Measurements from ENCODE around the gene DUSP15. TPM values are rescaled to one million over a fixed set of nuclear protein-coding genes. Genes with fewer than 3 reads are reported as not detected.
A peak's percentile ranks its signal among the peaks of the same experiment; 100 is the strongest.

DUSP15 gene
- total and polyA plus RNA-seq, 9 of the 15 experiments (the other 6 are each of a cell fraction or from before 2014, with no cell fraction given), result 0.34 TPM; not detected in 8

DNA sequence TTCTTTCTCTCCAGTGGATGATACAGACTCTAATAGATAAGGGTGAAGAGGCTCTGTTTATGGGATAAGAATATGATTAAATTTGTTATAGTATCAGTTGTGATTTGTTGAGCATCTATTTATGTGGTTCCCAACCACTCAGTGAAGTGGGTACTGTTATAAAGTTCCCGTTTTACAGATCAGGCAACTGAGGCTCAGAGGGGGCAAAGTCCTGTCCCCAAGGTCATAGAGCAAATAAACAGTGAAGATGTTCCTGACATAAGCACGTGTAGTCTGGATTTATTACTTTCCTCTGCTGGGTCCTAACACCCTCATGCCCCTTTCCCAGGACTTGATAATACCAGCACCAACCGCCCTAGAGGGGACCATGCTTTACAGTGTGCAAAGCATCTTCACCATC, 4.1 kb downstream of the DUSP15 start:
- in situ Hi-C loops (cut with MboI), result no loop called here
- ATAC-seq (no peak), DNase-seq (ENCODE audit: extremely low read depth in 1 of 4, low spot score in 3 of 4) (no peak), FAIRE-seq (no peak)
- peaks cover 18% of the 10 kb centered on the region for H4K20me1 ChIP-seq (replicated peaks; ENCODE audit: control insufficient read depth, insufficient read depth, low read length)
- H3K27me3 ChIP-seq (ENCODE audit: control insufficient read depth in 2 of 2, insufficient read depth in 2 of 2, low read length in 2 of 2), result peaks cover 35 to 67% of the 10 kb centered on the region in 2 experiments
- ChIA-PET POLR2A (no interaction called here), CTCF (ENCODE audit: low intra/inter-chr PET ratio) (no interaction called here)
- H3K4me3 ChIP-seq, result no peak overlapping the region
- no peak overlapping the region for H2AFZ ChIP-seq (ENCODE audit: low read depth, low read length)
- intact Hi-C loops (cut with micrococcal nuclease), result no loop called here
- peaks cover 0 to 19% of the 10 kb centered on the region in 2 experiments; a peak in 3 of 5 replicates for H3K4me1 ChIP-seq (replicated peaks in 1 of 2; ENCODE audit: control insufficient read depth in 2 of 2, insufficient read depth in 2 of 2, low read length in 2 of 2)
- H3K79me2 ChIP-seq (ENCODE audit: control insufficient read depth, insufficient read depth, low read length), result no peaks in the 10 kb centered on the region
- no peaks in the 10 kb centered on the region for H3K9me1 ChIP-seq (ENCODE audit: control insufficient read depth, insufficient read depth, low read length)
- no peak overlapping the region for H3K9ac ChIP-seq (ENCODE audit: insufficient read depth in 1 of 2, low read depth in 2 of 2, low read length in 2 of 2)
- H3K36me3 ChIP-seq (ENCODE audit: control insufficient read depth, insufficient read depth, low read length), result no peaks in the 10 kb centered on the region
- no peak for TF ChIP-seq KDM2B (CRISPR knock-in tag; IDR thresholded peaks at IDR 0.05)
- peak; percentile 73 for TF ChIP-seq ESRRA (IDR thresholded peaks at IDR 0.05; ENCODE audit: borderline replicate concordance, low read depth)
- no peak for TF ChIP-seq ZNF79 (CRISPR knock-in tag; IDR thresholded peaks at IDR 0.05; ENCODE audit: low read depth)
- no peak for TF ChIP-seq CBX2 (IDR thresholded peaks at IDR 0.05; ENCODE audit: insufficient read depth, low read length, poor library complexity, severe bottlenecking)
- TF ChIP-seq OTX1 (CRISPR knock-in tag; IDR thresholded peaks at IDR 0.05), result no peak
- no peak for TF ChIP-seq GTF2A2 (tag; IDR thresholded peaks at IDR 0.05)
- TF ChIP-seq RBM25 (IDR thresholded peaks at IDR 0.05; ENCODE audit: low read depth, low read length, severe bottlenecking), result peak; percentile 45
- TF ChIP-seq IRF2 (CRISPR knock-in tag; IDR thresholded peaks at IDR 0.05), result no peak
- no peak for TF ChIP-seq TCFL5 (CRISPR knock-in tag; conservative IDR thresholded peaks at IDR 0.05)
- TF ChIP-seq XRCC3 (IDR thresholded peaks at IDR 0.05), result no peak
- TF ChIP-seq FOXK2 (conservative IDR thresholded peaks at IDR 0.05 in 1 of 2, IDR thresholded peaks at IDR 0.05 in 1 of 2; ENCODE audit: low read depth in 2 of 2), result no peak
- H3K9me3 ChIP-seq (replicated peaks; ENCODE audit: control insufficient read depth, insufficient read depth, low read depth, low read length), result no peaks in the 10 kb centered on the region
- 0% methylated on average over 3 of the region's 3 CpGs for WGBS (ENCODE audit: insufficient coverage, low coverage, missing lambda C conversion rate)
- no peak overlapping the region for H3K27ac ChIP-seq (ENCODE audit: extremely low read depth, low read depth, low read length)
- BruUV-seq (replicated peaks), result no TSS peak
- H3K4me2 ChIP-seq (ENCODE audit: insufficient read depth, low read length), result no peak overlapping the region
